Body of pancreas (tissue), 4 donors: Measurements from ENCODE around the gene MOGAT3. TPM values are rescaled to one million over a fixed set of nuclear protein-coding genes. Genes with fewer than 3 reads are reported as not detected.

Experiments
- ATAC-seq: fragments of 150-250 bp; one replicate; pipeline ENCODE4 v1.9.1; 2016
- DNase-seq, 4 donors: peaks; one replicate each; pipeline ENCODE4 v3.0.0-alpha.2; 2019
- H3K27ac ChIP-seq, 4 donors: fragments of 200-600 bp; sonication (generic); 1 replicate in 3 of 4; 2 replicates in 1 of 4; pipeline versions ENCODE4 v1.5.1 to v1.6.1; 2016 to 2019; ENCODE audit warnings: mild to moderate bottlenecking in 1 of 4, mixed read lengths in 1 of 4, moderate library complexity in 1 of 4
- H3K27me3 ChIP-seq, 2 donors: fragments of 200-600 bp; sonication (generic); one replicate each; pipeline ENCODE4 v1.6.0; 2016; ENCODE audit warnings: mild to moderate bottlenecking in 1 of 2
- H3K36me3 ChIP-seq, 2 donors: fragments of 200-600 bp; sonication (generic); replicated peaks in 1 of 2; 2 replicates each; pipeline ENCODE4 v1.5.1; 2016; ENCODE audit warnings: low read depth in 2 of 2; ENCODE audit not compliant: insufficient read depth in 1 of 2
- H3K4me1 ChIP-seq: fragments of 200-600 bp; sonication (generic); one replicate; pipeline ENCODE4 v1.6.0; 2016
- H3K4me3 ChIP-seq, 2 donors: fragments of 200-600 bp; sonication (generic); 1 replicate in 1 of 2; 2 replicates in 1 of 2; pipeline ENCODE4 v1.5.1; 2016 to 2019
- H3K9me3 ChIP-seq, 3 donors: fragments of 200-600 bp; sonication (generic); 1 replicate in 2 of 3; 2 replicates in 1 of 3; pipeline ENCODE4 v1.5.1; 2016
- CTCF ChIP-seq, 7 experiments: fragments of 450-650 bp in 4 of 7; fragments of 200-600 bp in 3 of 7; sonication (generic) in 3 of 7; IDR thresholded peaks; one replicate each; pipeline ENCODE4 v1.5.1; 2016 to 2019; ENCODE audit warnings: antibody characterized with exemption in 7 of 7
- POLR2A ChIP-seq, 3 donors: fragments of 450-650 bp; IDR thresholded peaks; one replicate each; pipeline ENCODE4 v1.6.1; 2016; ENCODE audit warnings: antibody characterized with exemption in 3 of 3, mild to moderate bottlenecking in 2 of 3
- WGBS, 2 donors: methylation state at CpG; one replicate each; pipeline ENCODE4 v1.1.5; 2017; 5-methylcytosine and 5-hydroxymethylcytosine counted together
- intact Hi-C: fragments of 100-400 bp; cut with DNase I; formaldehyde crosslinking; loops from one replicate; pipeline ENCODE4 v1.15.1; 2023
- total RNA-seq, 2 donors: library from RNA; depleted of rRNA; stranded (reverse); fragments of >200 nt; gene quantifications; one replicate each; pipeline ENCODE4 v1.1.0, GENCODE V29; 2016

Gene MOGAT3
- total RNA-seq, 2 donors from 2014 or later: not detected

GRCh38 chr7:101172005-101172853 is 28.6 kb downstream of the MOGAT3 start:
- no peak overlapping the region for H3K4me3 ChIP-seq
- peak in 3 of 4 donors; percentile 27 to 36 (median 34) for DNase-seq
- H3K4me1 ChIP-seq: peaks cover 38% of the 10 kb centered on the region
- no peak for ATAC-seq
- intact Hi-C loops: no loop called here
- no peak for TF ChIP-seq POLR2A (IDR thresholded peaks at IDR 0.05)
- no peak for TF ChIP-seq CTCF (IDR thresholded peaks at IDR 0.05)
- no peaks in the 10 kb centered on the region for H3K9me3 ChIP-seq
- WGBS, 2 donors: 0 to 1% methylated on average over 3 to 78 of the region's 79 CpGs
- no peak overlapping the region for H3K27ac ChIP-seq
- peaks cover 0 to 71% of the 10 kb centered on the region in 2 donors for H3K27me3 ChIP-seq
- no peaks in the 10 kb centered on the region for H3K36me3 ChIP-seq

DNA sequence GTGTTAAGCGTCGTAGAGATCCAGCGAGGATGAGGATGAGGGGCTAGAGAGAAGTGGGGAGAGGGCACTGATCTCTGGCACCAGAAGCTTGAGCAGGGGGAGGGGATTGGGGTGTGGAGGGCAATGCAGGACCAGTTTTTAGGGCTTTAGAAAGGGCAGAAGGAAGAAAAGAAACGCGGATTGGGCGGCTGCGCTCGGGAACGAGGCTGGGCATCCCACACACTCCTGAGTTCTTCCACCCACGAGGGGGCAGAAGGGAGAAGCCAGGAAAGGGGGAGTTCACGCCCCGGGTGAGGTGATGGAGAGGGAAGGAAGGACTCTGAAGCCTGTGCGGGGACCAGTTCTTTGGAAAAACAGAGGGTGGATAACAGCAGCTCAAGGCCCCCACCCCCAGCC is 29.4 kb downstream of the MOGAT3 start:
- H3K27me3 ChIP-seq: peaks cover 0 to 69% of the 10 kb centered on the region in 2 donors
- intact Hi-C loops: no loop called here
- peaks cover 38% of the 10 kb centered on the region for H3K4me1 ChIP-seq
- DNase-seq (no peak), ATAC-seq (no peak)
- H3K9me3 ChIP-seq: no peaks in the 10 kb centered on the region
- WGBS, 2 donors: 2 to 3% methylated on average over 13 of the region's 13 CpGs
- H3K36me3 ChIP-seq: no peaks in the 10 kb centered on the region
- no peak overlapping the region for H3K27ac ChIP-seq
- peak in 1 of 7 experiments; percentile 4 for TF ChIP-seq CTCF (IDR thresholded peaks at IDR 0.05)
- TF ChIP-seq POLR2A (IDR thresholded peaks at IDR 0.05): no peak
- no peak overlapping the region for H3K4me3 ChIP-seq

GRCh38 chr7:101170617-101171441 is 30.0 kb downstream of the MOGAT3 start:
- TF ChIP-seq CTCF (IDR thresholded peaks at IDR 0.05) (no peak), POLR2A (IDR thresholded peaks at IDR 0.05) (no peak)
- 5 to 10% methylated on average over 17 of the region's 17 CpGs for WGBS, 2 donors
- Histone ChIP-seq H3K27me3 (peaks cover 0 to 68% of the 10 kb centered on the region in 2 donors), H3K4me1 (peaks cover 41% of the 10 kb centered on the region), H3K36me3 (no peaks in the 10 kb centered on the region), H3K27ac (no peak overlapping the region), H3K4me3 (no peak overlapping the region), H3K9me3 (no peaks in the 10 kb centered on the region)
- DNase-seq: no peak
- intact Hi-C loops: no loop called here
- no peak for ATAC-seq

- Histone ChIP-seq H3K4me3 (no peak overlapping the region), H3K36me3 (no peaks in the 10 kb centered on the region), H3K27me3 (peaks cover 0 to 64% of the 10 kb centered on the region in 2 donors), H3K27ac (no peak overlapping the region), H3K4me1 (peaks cover 49% of the 10 kb centered on the region), H3K9me3 (no peaks in the 10 kb centered on the region)
- 1 to 3% methylated on average over 3 to 33 of the region's 33 CpGs for WGBS, 2 donors
- intact Hi-C loops: no loop called here
- DNase-seq (peak; percentile 66 to 77 (median 72)), ATAC-seq (peak; percentile 49)
- TF ChIP-seq CTCF (IDR thresholded peaks at IDR 0.05): peak; percentile 76 to 88 (median 82)
- no peak for TF ChIP-seq POLR2A (IDR thresholded peaks at IDR 0.05)
Observed at GRCh38 chr7:101169838-101170551, 30.8 kb downstream of the MOGAT3 start.
